Vagina (tissue), 2 donors: Measurements from ENCODE around the gene MALRD1.

Experiments used
- POLR2A ChIP-seq, 2 donors: fragments of 450-650 bp; IDR thresholded peaks; one replicate each; pipeline ENCODE4 v1.6.1; 2017; ENCODE audit warnings: antibody characterized with exemption in 2 of 2, mild to moderate bottlenecking in 2 of 2, moderate library complexity in 2 of 2
- POLR2AphosphoS5 ChIP-seq, 2 donors: sonication (generic); formaldehyde crosslinking; IDR thresholded peaks; one replicate each; pipeline ENCODE4 v1.9.0; 2017; ENCODE audit warnings: antibody characterized with exemption in 2 of 2, mild to moderate bottlenecking in 2 of 2, low read depth in 1 of 2; ENCODE audit not compliant: insufficient read depth in 1 of 2
- TF ChIP-seq, protein P1 (sequence below), 3 experiments: fragments of 450-650 bp in 2 of 3; fragments of 200-600 bp in 1 of 3; sonication (generic) in 1 of 3; IDR thresholded peaks; one replicate each; pipeline ENCODE4 v1.5.1; 2017 to 2019; ENCODE audit warnings: antibody characterized with exemption in 3 of 3, mild to moderate bottlenecking in 2 of 3, moderate library complexity in 2 of 3

DNA sequence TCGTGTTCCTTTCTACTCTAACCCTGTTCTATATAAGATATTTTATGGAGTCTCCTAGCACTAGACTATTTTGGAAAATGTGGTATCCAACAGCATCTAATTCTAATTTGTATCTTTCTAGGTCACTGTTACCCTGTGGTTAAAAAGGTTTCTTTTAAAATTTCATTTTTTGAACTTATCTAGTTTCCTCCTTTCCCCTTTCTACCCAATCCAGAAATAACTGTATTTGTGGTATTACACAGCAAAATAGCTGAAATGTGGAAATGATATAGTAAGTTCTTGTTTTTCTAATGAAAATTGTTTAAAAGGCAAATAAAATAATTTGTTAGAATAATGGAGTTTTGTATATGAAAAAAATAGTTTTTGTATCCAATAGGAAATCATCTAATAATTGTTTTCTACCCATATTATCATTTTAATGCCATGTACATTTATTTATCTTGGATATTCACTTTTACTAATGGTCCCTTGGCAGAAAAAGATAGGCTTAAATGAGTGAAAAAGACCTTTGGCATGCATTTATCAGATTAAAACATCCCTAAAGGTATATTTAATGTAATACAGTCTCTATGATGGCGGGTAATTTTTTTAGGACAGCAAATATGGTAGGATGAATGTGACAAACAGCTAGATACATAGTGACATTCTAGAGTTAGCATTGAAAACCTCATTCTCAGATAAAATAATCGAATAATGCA is 592.1 kb downstream of the MALRD1 start:
- TF ChIP-seq, protein P1, sequence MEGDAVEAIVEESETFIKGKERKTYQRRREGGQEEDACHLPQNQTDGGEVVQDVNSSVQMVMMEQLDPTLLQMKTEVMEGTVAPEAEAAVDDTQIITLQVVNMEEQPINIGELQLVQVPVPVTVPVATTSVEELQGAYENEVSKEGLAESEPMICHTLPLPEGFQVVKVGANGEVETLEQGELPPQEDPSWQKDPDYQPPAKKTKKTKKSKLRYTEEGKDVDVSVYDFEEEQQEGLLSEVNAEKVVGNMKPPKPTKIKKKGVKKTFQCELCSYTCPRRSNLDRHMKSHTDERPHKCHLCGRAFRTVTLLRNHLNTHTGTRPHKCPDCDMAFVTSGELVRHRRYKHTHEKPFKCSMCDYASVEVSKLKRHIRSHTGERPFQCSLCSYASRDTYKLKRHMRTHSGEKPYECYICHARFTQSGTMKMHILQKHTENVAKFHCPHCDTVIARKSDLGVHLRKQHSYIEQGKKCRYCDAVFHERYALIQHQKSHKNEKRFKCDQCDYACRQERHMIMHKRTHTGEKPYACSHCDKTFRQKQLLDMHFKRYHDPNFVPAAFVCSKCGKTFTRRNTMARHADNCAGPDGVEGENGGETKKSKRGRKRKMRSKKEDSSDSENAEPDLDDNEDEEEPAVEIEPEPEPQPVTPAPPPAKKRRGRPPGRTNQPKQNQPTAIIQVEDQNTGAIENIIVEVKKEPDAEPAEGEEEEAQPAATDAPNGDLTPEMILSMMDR (IDR thresholded peaks at IDR 0.05), result no peak
- TF ChIP-seq POLR2A (IDR thresholded peaks at IDR 0.05), result no peak
- no peak for TF ChIP-seq POLR2AphosphoS5 (IDR thresholded peaks at IDR 0.05; ENCODE audit: insufficient read depth in 1 of 2, low read depth in 1 of 2)
